Endothelial cell of umbilical vein (primary cell): ENCODE results near the gene DENND2C. TPM values are rescaled to one million over a fixed set of nuclear protein-coding genes. Genes with fewer than 3 reads are reported as not detected.

Experiments used
- BruUV-seq: library from RNA; stranded (reverse); fragments of 400-500 nt; replicated peaks from 2 replicates; lab custom pipeline; 2021; lab: Mats Ljungman, UMichigan
- CTCF ChIA-PET: fragments of 300-600, 350-600 bp; sonication (Branson Sonifier 250); formaldehyde crosslinking; loops from one replicate; lab custom pipeline; 2021; ENCODE audit warnings: antibody characterized with exemption, inconsistent platforms; lab: Charles Lee
- POLR2A ChIA-PET: fragments of 300-600, 350-600 bp; sonication (Branson Sonifier 250); formaldehyde crosslinking; loops from one replicate; lab custom pipeline; 2021; ENCODE audit warnings: antibody characterized with exemption, inconsistent platforms; lab: Charles Lee
- DNase-seq: peaks from one replicate; pipeline ENCODE4 v3.0.0-alpha.2; 2011; ENCODE audit warnings: low read depth, low spot score
- FAIRE-seq: peaks from 2 replicates; lab custom pipeline; 2011; peaks lifted over from hg19 to GRCh38; lab: Jason Lieb, UNC
- H2AFZ ChIP-seq: 2 replicates; pipeline ENCODE4 v1.6.0; 2012; ENCODE audit warnings: low read depth, low read length, control low read depth, inconsistent platforms
- H3K27ac ChIP-seq: 2 replicates; pipeline ENCODE4 v1.5.1; 2011; ENCODE audit warnings: low read depth, mild to moderate bottlenecking, control low read depth, low read length, moderate library complexity; ENCODE audit not compliant: insufficient read depth
- H3K27me3 ChIP-seq, 2 experiments: 2 replicates each; pipeline versions ENCODE4 v1.6.0 to v1.6.1; 2011; ENCODE audit warnings: low read length in 2 of 2, mixed read lengths in 1 of 2; ENCODE audit not compliant: control insufficient read depth in 2 of 2, insufficient read depth in 2 of 2
- H3K36me3 ChIP-seq, 2 experiments: 2 replicates in 1 of 2; 3 replicates in 1 of 2; pipeline ENCODE4 v1.5.1; 2011; ENCODE audit warnings: low read length in 2 of 2, mild to moderate bottlenecking in 1 of 2, moderate library complexity in 1 of 2; ENCODE audit not compliant: control insufficient read depth in 2 of 2, insufficient read depth in 2 of 2; ENCODE audit errors: extremely low read depth in 1 of 2
- H3K4me1 ChIP-seq: 3 replicates; pipeline ENCODE4 v1.5.1; 2011; ENCODE audit warnings: mild to moderate bottlenecking, low read length; ENCODE audit not compliant: control insufficient read depth, insufficient read depth; ENCODE audit errors: extremely low read depth
- H3K4me2 ChIP-seq: 2 replicates; pipeline ENCODE4 v1.6.1; 2011; ENCODE audit warnings: low read length, control low read depth, mixed read lengths; ENCODE audit not compliant: insufficient read depth
- H3K4me3 ChIP-seq, 3 experiments: fragments of 200-600 bp in 1 of 3; sonication (generic), shearing (Covaris generic) in 1 of 3; replicated peaks in 1 of 3; 2 replicates each; pipeline ENCODE4 v1.5.1; 2011 to 2016; ENCODE audit warnings: control low read depth in 3 of 3, low read length in 3 of 3, mild to moderate bottlenecking in 2 of 3, inconsistent platforms in 1 of 3, low read depth in 1 of 3, moderate library complexity in 1 of 3; ENCODE audit not compliant: insufficient read depth in 1 of 3
- H3K79me2 ChIP-seq: 2 replicates; pipeline ENCODE4 v1.6.0; 2012; ENCODE audit warnings: low read length, inconsistent platforms; ENCODE audit not compliant: control insufficient read depth, insufficient read depth
- H3K9ac ChIP-seq: replicated peaks from 2 replicates; pipeline ENCODE3; 2011; ENCODE audit warnings: low read length, control low read depth; ENCODE audit not compliant: insufficient read depth; ENCODE audit errors: extremely low read depth
- H3K9me1 ChIP-seq: replicated peaks from 3 replicates; pipeline ENCODE4 v1.6.0; 2011; ENCODE audit warnings: mild to moderate bottlenecking, low read length; ENCODE audit not compliant: control insufficient read depth, insufficient read depth; ENCODE audit errors: extremely low read depth
- H3K9me3 ChIP-seq: replicated peaks from 2 replicates; pipeline ENCODE4 v1.5.1; 2012; ENCODE audit warnings: low read length, inconsistent platforms; ENCODE audit not compliant: control insufficient read depth, insufficient read depth
- H4K20me1 ChIP-seq: replicated peaks from 2 replicates; pipeline ENCODE3; 2011; ENCODE audit warnings: mild to moderate bottlenecking, low read length; ENCODE audit not compliant: control insufficient read depth, insufficient read depth; ENCODE audit errors: extremely low read depth
- EZH2 ChIP-seq: IDR thresholded peaks from 2 replicates; pipeline ENCODE4 v1.6.1; 2012; ENCODE audit warnings: borderline replicate concordance, low read depth, mild to moderate bottlenecking, moderate library complexity, low read length, inconsistent platforms; ENCODE audit not compliant: severe bottlenecking
- FOS ChIP-seq: IDR thresholded peaks from 2 replicates; pipeline ENCODE4 v1.6.1; 2011; ENCODE audit warnings: mild to moderate bottlenecking, low read length, moderate library complexity, borderline replicate concordance; ENCODE audit not compliant: insufficient read depth
- GATA2 ChIP-seq: IDR thresholded peaks from 2 replicates; pipeline ENCODE4 v1.7.0; 2011; ENCODE audit warnings: low read depth, mild to moderate bottlenecking, moderate library complexity, mixed read lengths, low read length; ENCODE audit not compliant: insufficient read length, insufficient read depth
- JUN ChIP-seq: IDR thresholded peaks from 2 replicates; pipeline ENCODE4 v1.6.1; 2011; ENCODE audit warnings: borderline replicate concordance, low read depth; ENCODE audit not compliant: insufficient read length, insufficient read depth
- MYC ChIP-seq: IDR thresholded peaks from one replicate; pipeline ENCODE4 v1.6.1; 2011; ENCODE audit warnings: mild to moderate bottlenecking, low read depth, low read length
- POLR2A ChIP-seq: IDR thresholded peaks from 2 replicates; pipeline ENCODE4 v1.6.1; 2012; ENCODE audit warnings: low read depth, mild to moderate bottlenecking, control low read depth, low read length
- POLR2AphosphoS5 ChIP-seq: IDR thresholded peaks from 2 replicates; pipeline ENCODE4 v1.6.1; 2012; ENCODE audit warnings: low read depth, mild to moderate bottlenecking, control low read depth, low read length, moderate library complexity; ENCODE audit not compliant: insufficient read depth
- dilution Hi-C: fragments of 300-500 bp; cut with MboI; formaldehyde crosslinking; loops from one replicate; pipeline ENCODE4 v1.15.0; 2019; ENCODE audit warnings: low sequenced_read_pairs; ENCODE audit not compliant: extremely low pct_ligation_motif_present
- intact Hi-C: fragments of 100-400 bp; cut with micrococcal nuclease; formaldehyde crosslinking; loops from one replicate; pipeline ENCODE4 v1.10.0; 2022
- polyA plus RNA-seq, 4 experiments: library from polyadenylated mRNA; depleted of rRNA in 3 of 4; stranded (reverse) in 3 of 4; unstranded in 1 of 4; fragments of >200 nt; gene quantifications; 2 replicates each; pipeline versions ENCODE4 v1.2.1 to v1.2.3, GENCODE V29; 2011 to 2012; ENCODE audit warnings: missing spikeins in 1 of 4
- total RNA-seq: library from RNA; stranded (reverse); gene quantifications from 2 replicates; pipeline ENCODE4 v1.2.3, GENCODE V29; 2021
- TF ChIP-seq, protein P1 (sequence below): IDR thresholded peaks from 2 replicates; pipeline ENCODE4 v1.6.1; 2011; ENCODE audit not compliant: insufficient read depth, insufficient read length
- TF ChIP-seq, protein P2 (sequence below), 2 donors: IDR thresholded peaks; 1 replicate in 1 of 2; 2 replicates in 1 of 2; pipeline ENCODE4 v1.5.1; 2011; ENCODE audit warnings: low read length in 2 of 2, mild to moderate bottlenecking in 2 of 2, moderate library complexity in 2 of 2, control low read depth in 1 of 2, inconsistent platforms in 1 of 2, low read depth in 1 of 2; ENCODE audit not compliant: insufficient read depth in 1 of 2; ENCODE audit errors: extremely low read depth in 1 of 2

DENND2C gene
- total and polyA plus RNA-seq, 2 donors (not counting 3 experiments of a cell fraction or from before 2014, with no cell fraction given) = 0.12 to 0.22 TPM

DNA sequence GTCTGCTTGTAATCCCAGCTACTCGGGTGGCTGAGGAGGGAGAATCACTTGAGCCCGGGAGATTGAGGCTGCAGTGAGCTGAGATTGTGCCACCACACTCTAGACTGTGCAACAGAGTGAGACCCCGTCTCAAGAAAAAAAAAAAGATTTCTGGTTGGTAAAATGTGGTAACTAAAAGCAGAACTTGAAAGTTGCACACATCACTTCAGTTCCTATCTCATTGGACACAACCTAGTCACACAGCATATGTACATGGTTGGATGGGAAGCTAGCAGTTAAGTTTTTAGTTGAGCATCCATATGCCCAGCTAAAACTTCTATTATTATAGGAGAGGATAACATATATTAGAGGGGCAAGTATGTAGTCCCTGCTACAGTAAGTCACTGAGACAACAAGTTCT, 110.5 kb downstream of the DENND2C start:
- TF ChIP-seq GATA2 (no peak), POLR2AphosphoS5 (no peak), MYC (no peak), POLR2A (no peak), FOS (no peak), EZH2 (no peak), JUN (no peak)
- TF ChIP-seq, protein P1, sequence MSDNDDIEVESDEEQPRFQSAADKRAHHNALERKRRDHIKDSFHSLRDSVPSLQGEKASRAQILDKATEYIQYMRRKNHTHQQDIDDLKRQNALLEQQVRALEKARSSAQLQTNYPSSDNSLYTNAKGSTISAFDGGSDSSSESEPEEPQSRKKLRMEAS = no peak
- TF ChIP-seq, protein P2, sequence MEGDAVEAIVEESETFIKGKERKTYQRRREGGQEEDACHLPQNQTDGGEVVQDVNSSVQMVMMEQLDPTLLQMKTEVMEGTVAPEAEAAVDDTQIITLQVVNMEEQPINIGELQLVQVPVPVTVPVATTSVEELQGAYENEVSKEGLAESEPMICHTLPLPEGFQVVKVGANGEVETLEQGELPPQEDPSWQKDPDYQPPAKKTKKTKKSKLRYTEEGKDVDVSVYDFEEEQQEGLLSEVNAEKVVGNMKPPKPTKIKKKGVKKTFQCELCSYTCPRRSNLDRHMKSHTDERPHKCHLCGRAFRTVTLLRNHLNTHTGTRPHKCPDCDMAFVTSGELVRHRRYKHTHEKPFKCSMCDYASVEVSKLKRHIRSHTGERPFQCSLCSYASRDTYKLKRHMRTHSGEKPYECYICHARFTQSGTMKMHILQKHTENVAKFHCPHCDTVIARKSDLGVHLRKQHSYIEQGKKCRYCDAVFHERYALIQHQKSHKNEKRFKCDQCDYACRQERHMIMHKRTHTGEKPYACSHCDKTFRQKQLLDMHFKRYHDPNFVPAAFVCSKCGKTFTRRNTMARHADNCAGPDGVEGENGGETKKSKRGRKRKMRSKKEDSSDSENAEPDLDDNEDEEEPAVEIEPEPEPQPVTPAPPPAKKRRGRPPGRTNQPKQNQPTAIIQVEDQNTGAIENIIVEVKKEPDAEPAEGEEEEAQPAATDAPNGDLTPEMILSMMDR (IDR thresholded peaks at IDR 0.05; ENCODE audit: extremely low read depth in 1 of 2, insufficient read depth in 1 of 2, low read depth in 1 of 2, low read length in 2 of 2) = no peak
- H3K4me2 ChIP-seq = no peak overlapping the region
- ChIA-PET POLR2A (no interaction called here), CTCF (interaction anchor here (0.9 to 1.3 kb wide), 2 partner anchors 11 to 212 kb away, joined by 3 to 5 read pairs; no protein-coding TSS in a partner anchor)
- BruUV-seq = no TSS peak
- no peak overlapping the region for H2AFZ ChIP-seq
- H3K4me1 ChIP-seq = no peaks in the 10 kb centered on the region
- H3K9me3 ChIP-seq = no peaks in the 10 kb centered on the region
- H3K36me3 ChIP-seq = no peaks in the 10 kb centered on the region
- no peaks in the 10 kb centered on the region for H3K27me3 ChIP-seq
- H3K27ac ChIP-seq = no peak overlapping the region
- intact Hi-C loops = loop anchor here (5.0 kb wide), 1 partner anchor 212 kb away; no protein-coding TSS in a partner anchor
- H3K9me1 ChIP-seq = no peaks in the 10 kb centered on the region
- no peak for DNase-seq
- dilution Hi-C loops = no loop called here
- H3K4me3 ChIP-seq = no peak overlapping the region
- no peak for FAIRE-seq
- no peaks in the 10 kb centered on the region for H3K79me2 ChIP-seq
- no peak overlapping the region for H3K9ac ChIP-seq
- no peaks in the 10 kb centered on the region for H4K20me1 ChIP-seq
